IPS DF 6.9 (cell line): Measurements from ENCODE around the gene MRPL44.
"Not testable (repeated sequence)": the region's sequence is repeated elsewhere in the genome, so short reads cannot be mapped to it uniquely, and the experiment has no call there.

Source experiments
- DNase-seq: peaks from one replicate; pipeline ENCODE4 v3.0.0-alpha.2; 2013; ENCODE audit warnings: low read depth, low spot score
- H3K27ac ChIP-seq: one replicate; pipeline ENCODE4 v1.5.1; 2013; ENCODE audit warnings: low read length, control low read depth
- H3K27me3 ChIP-seq: 2 replicates; pipeline ENCODE4 v1.6.1; 2013; ENCODE audit warnings: mild to moderate bottlenecking, low read length; ENCODE audit not compliant: control insufficient read depth, insufficient read depth
- H3K36me3 ChIP-seq: 2 replicates; pipeline ENCODE4 v1.6.1; 2013; ENCODE audit warnings: low read length; ENCODE audit not compliant: control insufficient read depth, insufficient read depth
- H3K4me1 ChIP-seq: 2 replicates; pipeline ENCODE4 v1.6.1; 2013; ENCODE audit warnings: low read length; ENCODE audit not compliant: control insufficient read depth, insufficient read depth
- H3K4me3 ChIP-seq: 2 replicates; pipeline ENCODE4 v1.5.1; 2013; ENCODE audit warnings: mild to moderate bottlenecking, low read length
- H3K9me3 ChIP-seq: 2 replicates; pipeline ENCODE4 v1.6.1; 2013; ENCODE audit warnings: low read length, inconsistent platforms; ENCODE audit not compliant: control insufficient read depth, insufficient read depth
- WGBS: extraction: QIAGEN DNeasy Blood & Tissue Kit; methylation state at CpG from one replicate; pipeline ENCODE4 v1.1.7; 2013; ENCODE audit warnings: mixed read lengths, missing lambda C conversion rate; ENCODE audit not compliant: insufficient read length, insufficient coverage; 5-methylcytosine and 5-hydroxymethylcytosine counted together

MRPL44 gene

DNA sequence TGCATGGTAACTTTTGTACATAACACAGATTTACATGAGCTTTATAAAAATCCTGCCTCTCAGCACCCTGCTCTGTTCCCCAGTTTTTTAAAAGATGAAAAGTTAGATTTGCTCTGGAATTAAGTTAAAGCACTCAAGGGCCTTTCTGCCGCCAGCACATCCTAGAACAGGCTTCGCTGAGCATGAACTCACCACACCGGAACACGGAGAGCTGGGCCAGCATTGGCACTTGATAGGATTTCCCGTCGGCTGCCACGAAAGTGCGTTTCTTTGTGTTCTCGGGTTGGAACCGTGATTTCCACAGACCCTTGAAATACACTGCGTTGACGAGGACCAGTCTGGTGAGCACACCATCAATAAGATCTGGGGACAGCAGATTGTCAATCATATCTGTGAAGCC is 34.3 kb downstream of the MRPL44 start:
- DNase-seq, result no peak
- Histone ChIP-seq H3K27me3 (no peaks in the 10 kb centered on the region), H3K36me3 (no peaks in the 10 kb centered on the region), H3K9me3 (no peaks in the 10 kb centered on the region), H3K27ac (no peak overlapping the region), H3K4me3 (no peak overlapping the region), H3K4me1 (no peaks in the 10 kb centered on the region)
- WGBS, result no CpG with 5 or more reads among the region's 12 CpGs

DNA sequence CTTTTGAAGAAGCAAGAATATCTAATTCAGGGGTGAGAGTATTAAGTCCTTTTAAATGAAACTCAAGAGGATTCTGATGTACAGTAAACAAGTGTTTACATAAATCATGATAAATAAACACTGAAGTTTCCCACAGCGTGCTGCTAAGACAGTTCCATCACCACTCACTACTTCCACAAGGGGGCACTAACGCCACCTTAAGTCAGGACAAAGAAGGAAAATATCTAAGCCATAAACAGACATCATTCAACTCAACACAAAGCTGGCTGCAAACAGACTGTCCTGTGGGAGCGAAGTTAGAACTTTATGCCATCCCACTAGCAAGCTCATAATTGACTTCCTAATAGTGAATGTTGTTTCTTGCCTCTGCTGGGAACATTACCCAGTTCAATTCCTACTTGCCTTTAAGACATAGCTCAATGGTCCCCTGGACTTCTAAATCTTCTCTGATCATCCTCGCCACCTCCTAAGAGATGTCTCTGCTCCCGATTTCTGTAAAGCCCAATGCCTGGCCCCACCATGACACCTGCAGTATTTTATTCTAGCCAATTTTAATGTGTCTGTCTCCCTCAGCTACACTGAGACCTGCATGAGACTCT is 36.5 kb downstream of the MRPL44 start:
- H3K27ac ChIP-seq, result no peak overlapping the region
- H3K4me1 ChIP-seq, result no peaks in the 10 kb centered on the region
- H3K36me3 ChIP-seq, result no peaks in the 10 kb centered on the region
- peak; percentile 50 for DNase-seq
- no peaks in the 10 kb centered on the region for H3K9me3 ChIP-seq
- no peak overlapping the region for H3K4me3 ChIP-seq
- no CpG with 5 or more reads among the region's 5 CpGs for WGBS
- H3K27me3 ChIP-seq, result no peaks in the 10 kb centered on the region

DNA sequence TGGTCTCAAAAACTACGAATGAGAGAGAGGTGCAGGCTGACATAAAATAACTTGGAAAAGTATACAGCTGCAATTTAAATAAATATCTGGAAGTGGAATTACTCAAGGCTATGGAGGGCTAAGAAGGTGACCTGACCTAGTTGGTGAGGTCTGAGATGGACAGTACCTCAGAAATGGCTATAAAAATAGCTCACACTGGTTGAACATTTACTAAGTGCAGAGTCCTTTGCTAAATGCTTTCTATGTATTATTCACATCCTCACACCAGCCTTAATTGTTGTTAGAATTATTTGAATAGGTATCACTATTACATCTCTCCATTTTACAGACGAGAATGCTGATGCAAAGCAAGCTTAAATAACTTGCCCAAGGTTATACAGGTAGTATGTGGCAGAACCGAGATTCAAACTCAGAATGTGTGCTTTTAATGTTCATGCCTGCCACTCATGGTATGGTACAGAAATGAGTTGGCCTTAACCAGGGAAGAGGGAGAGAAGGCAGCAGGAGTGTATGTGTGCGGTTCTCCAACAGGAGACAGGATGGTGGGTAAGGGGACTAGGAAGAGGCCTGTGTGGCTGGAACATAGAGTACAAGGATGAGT is 37.4 kb downstream of the MRPL44 start:
- DNase-seq, result no peak
- Histone ChIP-seq H3K4me3 (no peak overlapping the region), H3K27ac (no peak overlapping the region), H3K36me3 (no peaks in the 10 kb centered on the region), H3K4me1 (no peaks in the 10 kb centered on the region), H3K27me3 (no peaks in the 10 kb centered on the region), H3K9me3 (no peaks in the 10 kb centered on the region)
- no CpG with 5 or more reads among the region's 4 CpGs for WGBS

DNA sequence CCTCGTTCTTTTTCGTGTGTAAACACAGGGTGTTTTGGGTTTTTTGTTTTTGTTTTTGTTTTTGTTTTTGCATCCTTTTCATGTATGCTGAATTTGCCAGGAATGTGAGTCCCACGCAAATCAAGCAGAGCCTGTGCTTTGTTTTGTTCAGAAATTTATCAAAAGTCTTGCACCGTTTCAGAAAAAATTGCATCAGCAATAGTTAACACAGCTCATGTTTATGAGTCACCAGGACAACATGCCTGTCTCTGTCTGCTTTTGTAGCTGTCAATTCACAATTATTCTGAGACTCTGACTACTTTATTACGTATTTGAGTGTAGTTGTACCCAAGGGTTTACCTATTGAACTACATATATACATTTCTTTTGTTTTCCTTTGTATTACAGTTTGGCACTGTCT is 38.3 kb downstream of the MRPL44 start:
- no peaks in the 10 kb centered on the region for H3K9me3 ChIP-seq
- H3K4me3 ChIP-seq, result no peak overlapping the region
- H3K27ac ChIP-seq, result no peak overlapping the region
- H3K27me3 ChIP-seq, result no peaks in the 10 kb centered on the region
- H3K36me3 ChIP-seq, result no peaks in the 10 kb centered on the region
- WGBS, result no CpG with 5 or more reads among the region's 5 CpGs
- H3K4me1 ChIP-seq, result no peaks in the 10 kb centered on the region
- no peak for DNase-seq

DNA sequence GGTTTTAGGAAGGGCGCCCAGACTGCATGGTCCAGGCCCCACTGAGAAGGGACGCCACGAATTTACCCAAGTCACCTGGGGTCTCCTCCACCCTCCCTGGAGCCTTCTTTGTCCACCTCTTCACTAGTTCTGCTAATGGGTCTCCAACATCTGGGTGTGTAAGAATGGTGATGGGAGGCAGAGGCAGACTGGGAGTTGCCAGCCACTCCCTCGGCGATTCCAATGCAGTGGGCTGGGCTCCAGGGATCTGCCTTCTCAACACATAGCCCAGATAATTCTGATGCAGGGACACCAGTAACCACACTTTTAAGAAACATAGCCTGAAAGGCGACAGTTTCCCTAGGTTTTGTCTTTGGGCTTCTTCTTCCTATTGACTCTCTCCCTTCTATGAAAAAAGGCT is 39.1 kb downstream of the MRPL44 start:
- WGBS, result no CpG with 5 or more reads among the region's 6 CpGs

DNA sequence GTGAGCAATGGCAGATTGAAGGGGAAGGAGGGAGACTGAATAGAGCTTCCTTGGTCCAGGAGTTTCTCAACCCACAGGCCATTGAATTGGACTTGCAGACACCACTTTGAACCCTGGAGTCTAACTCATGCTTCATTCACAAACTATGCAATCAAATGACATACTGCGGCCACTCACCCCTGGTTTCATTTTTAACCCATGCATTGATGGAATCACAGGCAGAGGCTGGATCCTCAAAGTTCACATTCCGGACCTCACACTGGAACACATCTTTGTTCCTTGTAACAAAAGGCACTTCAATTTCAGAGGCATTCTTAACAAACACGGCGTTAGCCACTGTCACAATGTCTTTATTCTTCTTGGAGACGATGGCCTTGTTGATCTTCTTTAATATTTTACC is 40.7 kb downstream of the MRPL44 start:
- no CpG with 5 or more reads among the region's 5 CpGs for WGBS
- Histone ChIP-seq H3K4me1 (no peaks in the 10 kb centered on the region), H3K4me3 (no peak overlapping the region), H3K9me3 (no peaks in the 10 kb centered on the region), H3K36me3 (no peaks in the 10 kb centered on the region), H3K27me3 (no peaks in the 10 kb centered on the region), H3K27ac (no peak overlapping the region)
- no peak for DNase-seq

More for the DNA sequence above, 39.1 kb downstream of the MRPL44 start:
- no peak overlapping the region for H3K27ac ChIP-seq
- no peaks in the 10 kb centered on the region for H3K9me3 ChIP-seq
- H3K4me3 ChIP-seq, result no peak overlapping the region
- H3K4me1 ChIP-seq, result no peaks in the 10 kb centered on the region
- H3K36me3 ChIP-seq, result no peaks in the 10 kb centered on the region
- H3K27me3 ChIP-seq, result no peaks in the 10 kb centered on the region
- no peak for DNase-seq

DNA sequence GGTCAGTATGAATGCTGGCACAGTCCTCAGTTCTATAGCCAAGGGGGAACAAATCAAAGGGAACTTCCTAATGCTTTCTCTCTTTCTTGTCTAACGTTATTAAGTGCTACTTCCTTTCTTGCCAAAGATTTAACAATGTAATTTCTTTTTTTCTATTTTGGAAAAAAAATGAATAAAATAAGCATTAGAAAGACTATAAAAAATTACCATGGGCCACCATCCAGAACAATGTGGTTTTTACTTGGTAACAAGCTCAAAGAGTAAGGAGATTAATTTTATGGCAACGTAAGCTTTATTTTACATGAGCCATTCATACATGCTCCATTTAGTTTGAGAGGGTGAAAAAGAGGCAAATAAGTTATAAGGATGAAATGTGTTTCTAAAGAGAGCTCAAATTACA is 41.7 kb downstream of the MRPL44 start:
- DNase-seq, result no peak
- no peaks in the 10 kb centered on the region for H3K36me3 ChIP-seq
- WGBS, result no CpG with 5 or more reads among the region's 2 CpGs
- H3K9me3 ChIP-seq, result no peaks in the 10 kb centered on the region
- no peak overlapping the region for H3K27ac ChIP-seq
- H3K4me3 ChIP-seq, result no peak overlapping the region
- H3K4me1 ChIP-seq, result no peaks in the 10 kb centered on the region
- no peaks in the 10 kb centered on the region for H3K27me3 ChIP-seq

DNA sequence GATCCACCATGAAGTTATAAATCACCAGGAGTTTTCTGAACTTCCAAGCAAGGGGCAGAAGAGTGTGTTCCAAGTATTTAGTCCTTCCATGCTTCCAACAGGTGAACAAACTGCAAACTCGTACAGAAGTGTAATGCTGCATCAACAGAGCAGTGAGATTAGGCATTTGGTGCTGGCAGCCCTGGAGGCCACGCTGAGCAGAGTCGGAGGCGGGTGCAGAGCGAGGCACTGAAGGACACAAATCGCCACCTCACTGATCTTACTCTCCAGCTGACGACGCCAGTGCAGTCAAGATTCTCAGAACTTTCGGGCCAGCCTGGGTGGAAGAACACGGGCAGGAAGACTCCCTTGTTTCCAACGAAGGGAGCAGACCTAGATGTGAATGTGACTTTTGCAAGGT is 42.6 kb downstream of the MRPL44 start:
- no peaks in the 10 kb centered on the region for H3K9me3 ChIP-seq
- H3K4me1 ChIP-seq, result no peaks in the 10 kb centered on the region
- H3K27ac ChIP-seq, result no peak overlapping the region
- no CpG with 5 or more reads among the region's 11 CpGs for WGBS
- no peaks in the 10 kb centered on the region for H3K27me3 ChIP-seq
- H3K36me3 ChIP-seq, result no peaks in the 10 kb centered on the region
- H3K4me3 ChIP-seq, result no peak overlapping the region; the same call in 1 of the 2 replicates
- DNase-seq, result no peak

DNA sequence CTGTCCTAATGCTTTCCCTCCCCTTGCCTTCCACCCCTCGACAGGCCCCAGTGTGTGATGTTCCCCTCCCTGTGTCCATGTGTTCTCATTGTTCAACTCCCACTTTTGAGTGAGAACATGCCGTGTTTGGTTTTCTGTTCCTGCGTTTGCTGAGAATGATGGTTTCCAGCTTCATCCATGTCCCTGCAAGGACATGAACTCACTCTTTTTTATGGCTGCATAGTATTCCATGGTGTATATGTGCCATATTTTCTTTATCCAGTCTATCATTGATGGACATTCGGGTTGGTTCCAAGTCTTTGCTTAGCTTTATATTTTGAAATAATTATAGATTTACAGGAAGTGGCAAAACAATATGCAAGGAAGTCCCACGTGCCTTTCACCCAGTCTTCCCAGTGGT is 43.4 kb downstream of the MRPL44 start:
- WGBS, result no CpG with 5 or more reads among the region's 5 CpGs
- H3K4me3 ChIP-seq, result not testable (repeated sequence)

DNA sequence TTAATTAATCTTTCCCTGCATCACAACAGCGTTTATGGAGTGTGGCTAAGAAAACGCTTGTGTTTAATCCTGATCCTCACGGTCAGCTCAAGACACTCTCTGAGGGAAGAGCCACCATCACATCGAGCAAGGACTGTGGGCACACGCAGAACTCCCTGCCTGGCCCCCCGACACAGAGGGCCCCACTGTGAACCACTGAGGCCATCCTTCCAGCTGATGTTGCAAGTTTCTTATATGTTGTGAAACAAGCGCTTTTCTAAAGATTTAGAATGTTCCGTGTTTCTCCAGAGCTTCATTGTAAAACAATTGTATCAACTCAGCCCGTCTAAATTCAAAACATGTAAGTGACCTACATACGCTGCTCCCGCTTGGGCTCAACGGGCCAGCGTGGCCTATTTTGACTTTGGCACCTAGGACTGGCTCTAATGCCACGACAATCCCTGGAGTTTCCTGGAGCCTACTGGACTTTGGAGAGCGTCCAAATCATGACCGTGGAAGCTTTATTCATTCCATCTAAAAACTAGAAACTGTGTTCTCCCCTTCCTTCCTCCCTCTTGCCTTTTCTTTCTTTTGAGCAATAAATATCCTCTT is 46.9 kb downstream of the MRPL44 start:
- Histone ChIP-seq H3K9me3 (no peaks in the 10 kb centered on the region; the same call in 1 of the 2 replicates), H3K4me1 (peaks cover 2% of the 10 kb centered on the region; the same call in 1 of the 2 replicates), H3K4me3 (no peak overlapping the region), H3K36me3 (no peaks in the 10 kb centered on the region), H3K27me3 (no peaks in the 10 kb centered on the region), H3K27ac (no peak overlapping the region)
- DNase-seq, result no peak
- WGBS, result no CpG with 5 or more reads among the region's 16 CpGs

More for the DNA sequence above, 43.4 kb downstream of the MRPL44 start:
- DNase-seq, H3K27ac ChIP-seq, H3K9me3 ChIP-seq, H3K36me3 ChIP-seq, H3K4me1 ChIP-seq, H3K27me3 ChIP-seq: not testable (repeated sequence)
